GM19239 (cell line): Measurements from ENCODE around the gene ADPRS.
A peak's percentile ranks its signal among the peaks of the same experiment; 100 is the strongest.

Source experiments
- DNase-seq: peaks from one replicate; pipeline ENCODE4 v3.0.0; 2011; ENCODE audit warnings: low spot score; ENCODE audit not compliant: insufficient read length
- FAIRE-seq: peaks from 2 replicates; lab custom pipeline; 2011; peaks lifted over from hg19 to GRCh38; lab: Jason Lieb, UNC

The ADPRS gene

GRCh38 chr1:36101546-36101945, 12.9 kb downstream of the ADPRS start:
- FAIRE-seq = no peak
- no peak for DNase-seq

GRCh38 chr1:36106269-36106668, 17.6 kb downstream of the ADPRS start:
- DNase-seq (no peak), FAIRE-seq (no peak)

GRCh38 chr1:36107394-36107793, 18.7 kb downstream of the ADPRS start:
- DNase-seq (no peak), FAIRE-seq (no peak)

- DNase-seq (no peak), FAIRE-seq (no peak)
Observed at GRCh38 chr1:36108314-36108713, 19.6 kb downstream of the ADPRS start.

- no peak for DNase-seq
- FAIRE-seq = no peak
Observed at GRCh38 chr1:36109041-36109679, 20.5 kb downstream of the ADPRS start.

- FAIRE-seq (no peak), DNase-seq (no peak)
Observed at GRCh38 chr1:36111151-36111550, 22.5 kb downstream of the ADPRS start.

GRCh38 chr1:36112823-36113222, 24.1 kb downstream of the ADPRS start:
- DNase-seq = no peak
- FAIRE-seq = no peak

- FAIRE-seq (no peak), DNase-seq (no peak)
Observed at GRCh38 chr1:36114371-36114770, 25.7 kb downstream of the ADPRS start.

- no peak for FAIRE-seq
- no peak for DNase-seq
Observed at GRCh38 chr1:36115200-36115669, 26.5 kb downstream of the ADPRS start.

GRCh38 chr1:36115931-36116330, 27.2 kb downstream of the ADPRS start:
- DNase-seq (no peak), FAIRE-seq (no peak)

GRCh38 chr1:36116901-36117300, 28.2 kb downstream of the ADPRS start:
- FAIRE-seq (no peak), DNase-seq (no peak)

- FAIRE-seq = no peak
- no peak for DNase-seq
Observed at GRCh38 chr1:36118447-36119204, 29.9 kb downstream of the ADPRS start.

- no peak for DNase-seq
Observed at GRCh38 chr1:36119456-36119855, 30.8 kb downstream of the ADPRS start.

GRCh38 chr1:36122062-36123030, 33.7 kb downstream of the ADPRS start:
- no peak for DNase-seq
- FAIRE-seq = no peak

More at GRCh38 chr1:36119456-36119855, 30.8 kb downstream of the ADPRS start:
- FAIRE-seq = no peak

- FAIRE-seq (peak; percentile 81), DNase-seq (peak; percentile 69)
Observed at GRCh38 chr1:36123356-36123755, 34.7 kb downstream of the ADPRS start.

- DNase-seq (no peak), FAIRE-seq (no peak)
Observed at GRCh38 chr1:36124404-36125128, 35.9 kb downstream of the ADPRS start.

GRCh38 chr1:36125129-36125991, 36.7 kb downstream of the ADPRS start, which contains the start of gene COL8A2:
TSS of gene COL8A2 (minus strand) at chr1:36125222. CDS start at chr1:36100242, 24,980 bp downstream.
- FAIRE-seq (no peak), DNase-seq (no peak)

GRCh38 chr1:36126005-36126716, 37.5 kb downstream of the ADPRS start:
- no peak for DNase-seq
- no peak for FAIRE-seq
